Activated CD8-positive, alpha-beta T cell treated with anti-CD3 and anti-CD28 coated beads, Interleukin-2, amount 10 ng/mL, durations not matched to agents 7 days and 5 days (primary cell): Measurements from ENCODE around the gene EEF2K. TPM values are rescaled to one million over a fixed set of nuclear protein-coding genes. Genes with fewer than 3 reads are reported as not detected.
A peak's percentile ranks its signal among the peaks of the same experiment; 100 is the strongest.

Experiments
- ATAC-seq: fragments of 150-1000 bp; cut with Tn5 transposase; one replicate; pipeline ENCODE4 v1.10.0; 2021; ENCODE audit warnings: moderate library complexity
- CTCF ChIA-PET: fragments of 350-600 bp; sonication (Branson Sonifier 250); formaldehyde crosslinking; loops from one replicate; lab custom pipeline; 2021; ENCODE audit warnings: antibody characterized with exemption; lab: Charles Lee
- POLR2A ChIA-PET: fragments of 350-600 bp; sonication (Branson Sonifier 250); formaldehyde crosslinking; loops from one replicate; lab custom pipeline; 2021; ENCODE audit warnings: antibody characterized with exemption; lab: Charles Lee
- DNase-seq: peaks from one replicate; pipeline ENCODE4 v3.0.0-alpha.2; 2020
- H3K27ac Mint-ChIP-seq: one replicate; pipeline ENCODE4 v1.8.0; 2021; ENCODE audit warnings: mild to moderate bottlenecking, mixed read lengths
- H3K27me3 Mint-ChIP-seq: one replicate; pipeline ENCODE4 v1.8.0; 2021; ENCODE audit warnings: low read depth, mixed read lengths
- H3K36me3 Mint-ChIP-seq: one replicate; pipeline ENCODE4 v1.8.0; 2021; ENCODE audit warnings: low read depth, mixed read lengths
- H3K4me1 Mint-ChIP-seq: one replicate; pipeline ENCODE4 v1.8.0; 2021; ENCODE audit warnings: low read depth, mixed read lengths
- H3K4me3 Mint-ChIP-seq: one replicate; pipeline ENCODE4 v1.8.0; 2021; ENCODE audit warnings: mild to moderate bottlenecking, mixed read lengths
- H3K9me3 Mint-ChIP-seq: one replicate; pipeline ENCODE4 v1.8.0; 2022; ENCODE audit warnings: mixed read lengths; ENCODE audit not compliant: insufficient read depth
- total RNA-seq, 2 experiments: library from RNA; stranded (reverse); gene quantifications; one replicate each; pipeline ENCODE4 v1.2.3, GENCODE V29; 2021

The EEF2K gene
- total RNA-seq, 2 experiments from 2014 or later = 27.7 to 28.9 TPM

DNA sequence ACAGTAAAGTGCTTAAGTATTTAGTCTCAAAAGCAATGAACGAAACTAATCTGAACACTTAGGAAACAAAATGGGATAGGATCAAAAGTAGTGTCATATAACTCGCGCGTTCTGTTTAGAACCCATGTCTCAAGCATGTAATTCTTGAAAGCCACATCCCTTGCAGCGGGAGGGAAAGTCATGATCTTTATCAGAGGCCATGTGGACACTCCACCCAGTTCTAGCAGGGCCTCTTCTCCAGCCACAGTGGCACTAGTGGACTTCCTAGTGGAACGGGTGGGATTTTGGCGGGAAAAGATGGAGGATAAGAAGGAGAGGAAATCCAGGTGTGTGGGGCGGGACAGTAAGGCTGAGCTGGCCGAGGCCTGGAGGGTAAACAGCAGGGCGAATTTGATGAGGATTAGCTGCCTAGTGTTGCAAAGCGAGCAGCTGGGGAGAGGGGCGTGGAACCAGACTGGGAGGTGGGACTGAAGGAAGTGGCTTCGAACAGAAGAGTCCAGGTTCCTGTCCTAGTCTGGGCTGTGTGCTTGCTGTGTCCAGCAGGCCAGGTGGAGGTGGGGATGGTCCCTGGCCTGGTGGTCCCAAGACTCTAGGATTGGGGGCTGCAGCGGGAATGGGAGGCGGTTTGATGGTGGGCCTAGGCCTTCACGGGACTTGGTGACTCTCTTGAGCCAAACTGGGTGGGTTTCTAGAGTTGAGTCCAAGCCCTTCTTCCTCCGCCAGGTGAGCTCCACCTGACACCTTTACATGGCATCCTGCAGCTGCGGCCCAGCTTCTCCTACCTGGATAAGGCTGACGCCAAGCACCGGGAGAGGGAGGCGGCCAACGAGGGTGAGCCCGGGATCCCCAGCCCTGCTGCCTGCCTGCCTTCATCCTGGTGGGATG is 107.1 kb downstream of the EEF2K start:
- no peak overlapping the region for H3K4me3 Mint-ChIP-seq

GRCh38 chr16:22313876-22314470 is 107.9 kb downstream of the EEF2K start:
- Mint-ChIP-seq H3K27ac (no peak overlapping the region), H3K9me3 (no peaks in the 10 kb centered on the region), H3K36me3 (peaks cover 27% of the 10 kb centered on the region), H3K4me3 (no peak overlapping the region), H3K27me3 (no peaks in the 10 kb centered on the region), H3K4me1 (no peaks in the 10 kb centered on the region)
- ATAC-seq = no peak
- ChIA-PET CTCF (no interaction called here), POLR2A (no interaction called here)
- DNase-seq = no peak

More for the DNA sequence above, 107.1 kb downstream of the EEF2K start:
- Mint-ChIP-seq H3K36me3 (peaks cover 26% of the 10 kb centered on the region), H3K27ac (no peak overlapping the region), H3K27me3 (no peaks in the 10 kb centered on the region), H3K4me1 (no peaks in the 10 kb centered on the region), H3K9me3 (no peaks in the 10 kb centered on the region)
- no peak for ATAC-seq
- POLR2A ChIA-PET = interaction anchor here (0.6 kb wide), 1 partner anchor 15 kb away, joined by 3 read pairs; no protein-coding TSS in a partner anchor
- no peak for DNase-seq
- CTCF ChIA-PET = no interaction called here

DNA sequence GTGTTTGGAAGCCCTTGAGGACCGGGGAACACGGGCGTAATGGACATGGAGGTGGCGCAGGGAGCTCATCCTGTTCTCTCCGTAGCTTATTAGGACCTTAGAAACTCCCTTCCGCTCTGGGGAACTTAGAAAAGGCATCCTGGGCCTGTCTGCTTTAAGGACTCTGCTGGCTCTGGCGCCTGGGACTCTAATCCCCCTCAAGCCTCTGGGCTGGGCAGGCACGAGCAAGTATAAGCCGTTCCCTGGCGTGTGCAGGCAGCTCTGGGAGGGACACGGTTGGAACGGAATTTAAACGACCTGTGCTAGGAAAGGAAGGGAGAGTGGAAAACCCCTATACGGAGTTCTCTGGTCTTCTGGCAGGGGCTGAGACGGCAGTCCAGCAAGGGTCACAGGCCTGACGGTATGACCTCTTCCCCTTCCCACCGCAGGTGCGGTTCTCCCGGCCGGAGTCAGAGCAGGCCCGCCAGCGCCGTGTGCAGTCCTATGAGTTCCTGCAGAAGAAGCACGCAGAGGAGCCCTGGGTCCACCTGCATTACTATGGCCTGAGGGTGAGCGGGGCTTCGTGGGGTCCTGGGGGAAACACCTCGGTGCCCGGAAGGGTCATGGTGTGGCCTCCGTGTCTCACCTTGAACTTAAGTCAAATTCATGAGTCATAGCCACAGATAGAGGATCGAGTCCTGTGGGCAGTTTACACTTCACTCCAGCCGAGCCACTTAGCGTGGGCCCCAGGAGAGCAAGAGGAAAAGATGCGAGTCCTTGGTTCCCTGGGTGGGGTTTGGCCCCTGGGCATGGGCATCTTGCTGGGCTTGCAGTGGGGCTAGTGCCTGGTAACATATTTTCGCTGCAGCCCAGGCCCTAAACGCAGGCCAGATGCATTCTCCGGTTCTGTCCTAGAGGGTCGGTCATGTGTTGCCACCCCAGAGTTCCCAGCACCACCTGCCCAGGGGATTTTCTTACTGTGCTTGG is 108.9 kb downstream of the EEF2K start:
- CTCF ChIA-PET = no interaction called here
- POLR2A ChIA-PET = interaction anchor here (0.6 kb wide), 1 partner anchor 10 kb away, joined by 3 read pairs; no protein-coding TSS in a partner anchor
- no peak overlapping the region for H3K4me3 Mint-ChIP-seq
- H3K27ac Mint-ChIP-seq = no peak overlapping the region
- H3K9me3 Mint-ChIP-seq = no peaks in the 10 kb centered on the region
- no peak for DNase-seq
- no peak for ATAC-seq
- peaks cover 30% of the 10 kb centered on the region for H3K36me3 Mint-ChIP-seq
- no peaks in the 10 kb centered on the region for H3K27me3 Mint-ChIP-seq
- no peaks in the 10 kb centered on the region for H3K4me1 Mint-ChIP-seq

DNA sequence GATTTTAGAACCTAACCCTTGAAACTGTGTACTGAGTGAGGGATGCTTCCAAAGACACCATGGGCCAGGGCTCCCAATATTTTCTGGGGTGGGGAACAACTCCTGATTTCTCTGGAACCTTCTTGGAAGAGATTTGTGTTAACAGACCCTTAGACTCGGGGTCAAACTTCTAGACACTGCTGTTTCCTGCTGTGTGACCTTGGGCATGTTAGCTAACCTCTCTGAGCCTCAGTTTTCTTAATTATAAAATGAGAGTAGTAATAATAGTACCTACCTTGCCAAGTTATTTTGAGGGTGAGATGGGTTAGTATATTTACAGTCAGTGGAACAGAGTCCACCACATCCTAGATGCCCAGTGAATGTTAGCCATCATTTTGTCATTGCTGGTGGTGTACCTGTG is 109.9 kb downstream of the EEF2K start:
- H3K36me3 Mint-ChIP-seq = peaks cover 37% of the 10 kb centered on the region

GRCh38 chr16:22316411-22316811 is 110.3 kb downstream of the EEF2K start:
- Mint-ChIP-seq H3K9me3 (no peaks in the 10 kb centered on the region), H3K36me3 (peaks cover 41% of the 10 kb centered on the region), H3K27me3 (no peaks in the 10 kb centered on the region), H3K27ac (no peak overlapping the region), H3K4me3 (no peak overlapping the region), H3K4me1 (no peaks in the 10 kb centered on the region)
- CTCF ChIA-PET = interaction anchor here (0.8 kb wide), 1 partner anchor 16 kb away, joined by 3 read pairs; no protein-coding TSS in a partner anchor
- ATAC-seq (peak; percentile 30), DNase-seq (no peak)
- POLR2A ChIA-PET = interaction anchor here (0.6 kb wide), 1 partner anchor 17 kb away, joined by 4 read pairs; no protein-coding TSS in a partner anchor

More for the DNA sequence above, 109.9 kb downstream of the EEF2K start:
- POLR2A ChIA-PET = interaction anchor here (0.6 kb wide), 2 partner anchors 9 to 17 kb away, joined by 3 to 4 read pairs; no protein-coding TSS in a partner anchor
- CTCF ChIA-PET = no interaction called here
- Mint-ChIP-seq H3K9me3 (no peaks in the 10 kb centered on the region), H3K27me3 (no peaks in the 10 kb centered on the region), H3K4me1 (no peaks in the 10 kb centered on the region), H3K27ac (no peak overlapping the region), H3K4me3 (no peak overlapping the region)
- no peak for DNase-seq
- no peak for ATAC-seq

- H3K4me3 Mint-ChIP-seq = no peak overlapping the region
- H3K4me1 Mint-ChIP-seq = no peaks in the 10 kb centered on the region
- no peaks in the 10 kb centered on the region for H3K27me3 Mint-ChIP-seq
- peaks cover 41% of the 10 kb centered on the region for H3K36me3 Mint-ChIP-seq
- CTCF ChIA-PET = interaction anchor here (0.8 kb wide), 1 partner anchor 16 kb away, joined by 3 read pairs; no protein-coding TSS in a partner anchor
- DNase-seq (no peak), ATAC-seq (no peak)
- no peak overlapping the region for H3K27ac Mint-ChIP-seq
- POLR2A ChIA-PET = no interaction called here
- no peaks in the 10 kb centered on the region for H3K9me3 Mint-ChIP-seq
Observed at GRCh38 chr16:22317001-22317530, 111.0 kb downstream of the EEF2K start.

GRCh38 chr16:22317625-22318024 is 111.5 kb downstream of the EEF2K start:
- Mint-ChIP-seq H3K9me3 (no peaks in the 10 kb centered on the region), H3K4me3 (no peak overlapping the region), H3K27ac (no peak overlapping the region), H3K4me1 (no peaks in the 10 kb centered on the region), H3K27me3 (no peaks in the 10 kb centered on the region), H3K36me3 (peaks cover 41% of the 10 kb centered on the region)
- ChIA-PET POLR2A (no interaction called here), CTCF (interaction anchor here (0.6 to 1.6 kb wide), 4 partner anchors 12 to 218 kb away, joined by 3 to 5 read pairs (median 4); no protein-coding TSS in a partner anchor)
- ATAC-seq (no peak), DNase-seq (no peak)

- Mint-ChIP-seq H3K36me3 (peaks cover 37% of the 10 kb centered on the region), H3K4me3 (no peak overlapping the region), H3K4me1 (no peaks in the 10 kb centered on the region), H3K9me3 (no peaks in the 10 kb centered on the region), H3K27ac (no peak overlapping the region), H3K27me3 (no peaks in the 10 kb centered on the region)
- ChIA-PET CTCF (interaction anchor here (1.0 to 1.9 kb wide), 6 partner anchors 13 to 89 kb away, joined by 3 to 10 read pairs (median 4); partner anchors contain the start of gene CDR2), POLR2A (interaction anchor here (0.6 kb wide), 1 partner anchor 74 kb away, joined by 3 read pairs; no protein-coding TSS in a partner anchor)
- DNase-seq (peak; percentile 74), ATAC-seq (peak; percentile 32)
Observed at GRCh38 chr16:22318690-22319358, 112.7 kb downstream of the EEF2K start.

GRCh38 chr16:22320572-22321339 is 114.7 kb downstream of the EEF2K start:
- Mint-ChIP-seq H3K4me1 (no peaks in the 10 kb centered on the region), H3K4me3 (no peak overlapping the region), H3K27me3 (no peaks in the 10 kb centered on the region), H3K27ac (no peak overlapping the region), H3K36me3 (peaks cover 33% of the 10 kb centered on the region), H3K9me3 (no peaks in the 10 kb centered on the region)
- CTCF ChIA-PET = interaction anchor here (0.6 to 1.7 kb wide), 20 partner anchors 9 to 765 kb away, joined by 3 to 10 read pairs (median 4); partner anchors contain the start of gene POLR3E
- ATAC-seq (no peak), DNase-seq (no peak)
- POLR2A ChIA-PET = interaction anchor here (1.0 kb wide), 1 partner anchor 36 kb away, joined by 3 read pairs; no protein-coding TSS in a partner anchor
